ENCODE measurements around the gene RPN2.

The RPN2 gene

DNA sequence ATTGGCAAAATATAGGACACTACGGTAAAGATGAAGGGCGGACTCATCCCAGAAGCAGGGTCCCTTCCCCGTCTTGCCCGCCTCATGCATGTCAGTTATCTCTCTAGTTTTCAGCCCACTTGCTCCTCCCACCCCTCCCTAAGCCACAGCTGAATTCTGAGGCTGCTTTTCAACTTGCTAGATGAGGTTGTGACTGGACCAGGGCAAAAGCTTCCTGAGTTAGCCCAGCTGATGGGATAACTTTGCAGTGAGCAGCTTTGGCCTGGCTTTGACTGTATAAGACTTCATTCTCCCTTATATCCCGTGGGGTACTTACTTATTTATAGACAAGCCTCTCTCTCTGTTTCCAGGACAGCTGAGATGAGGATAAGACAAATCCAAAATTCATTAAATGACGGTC is 59.3 kb downstream of the RPN2 start:
- TF ChIP-seq, protein P1, sequence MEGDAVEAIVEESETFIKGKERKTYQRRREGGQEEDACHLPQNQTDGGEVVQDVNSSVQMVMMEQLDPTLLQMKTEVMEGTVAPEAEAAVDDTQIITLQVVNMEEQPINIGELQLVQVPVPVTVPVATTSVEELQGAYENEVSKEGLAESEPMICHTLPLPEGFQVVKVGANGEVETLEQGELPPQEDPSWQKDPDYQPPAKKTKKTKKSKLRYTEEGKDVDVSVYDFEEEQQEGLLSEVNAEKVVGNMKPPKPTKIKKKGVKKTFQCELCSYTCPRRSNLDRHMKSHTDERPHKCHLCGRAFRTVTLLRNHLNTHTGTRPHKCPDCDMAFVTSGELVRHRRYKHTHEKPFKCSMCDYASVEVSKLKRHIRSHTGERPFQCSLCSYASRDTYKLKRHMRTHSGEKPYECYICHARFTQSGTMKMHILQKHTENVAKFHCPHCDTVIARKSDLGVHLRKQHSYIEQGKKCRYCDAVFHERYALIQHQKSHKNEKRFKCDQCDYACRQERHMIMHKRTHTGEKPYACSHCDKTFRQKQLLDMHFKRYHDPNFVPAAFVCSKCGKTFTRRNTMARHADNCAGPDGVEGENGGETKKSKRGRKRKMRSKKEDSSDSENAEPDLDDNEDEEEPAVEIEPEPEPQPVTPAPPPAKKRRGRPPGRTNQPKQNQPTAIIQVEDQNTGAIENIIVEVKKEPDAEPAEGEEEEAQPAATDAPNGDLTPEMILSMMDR (IDR thresholded peaks at IDR 0.05) = no peak

DNA sequence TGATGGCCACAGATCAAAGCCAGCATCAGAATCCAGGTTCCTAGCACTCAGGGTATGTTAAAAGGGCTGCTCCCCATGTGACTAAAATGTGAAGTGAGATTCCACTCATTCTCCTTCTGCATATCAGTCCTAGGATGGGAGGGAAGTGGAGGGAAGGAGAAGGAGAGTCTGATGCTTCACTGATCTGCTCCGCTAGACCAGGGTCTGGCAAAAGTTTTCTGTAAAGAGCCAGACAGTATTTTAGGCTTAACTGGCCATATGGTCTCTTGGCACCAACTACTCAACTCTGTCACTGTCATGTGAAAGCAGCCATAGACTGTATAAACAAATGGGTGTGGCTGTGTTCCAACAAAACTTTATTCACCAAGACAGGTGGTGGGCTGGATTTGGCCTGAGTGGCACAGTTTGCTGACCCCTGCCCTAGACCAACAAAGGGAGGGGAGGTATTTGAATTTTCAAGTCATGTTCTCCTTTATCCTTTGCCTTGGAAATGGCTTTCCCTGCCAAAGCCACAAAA is 59.9 kb downstream of the RPN2 start:
- TF ChIP-seq, protein P1 (IDR thresholded peaks at IDR 0.05) = no peak

DNA sequence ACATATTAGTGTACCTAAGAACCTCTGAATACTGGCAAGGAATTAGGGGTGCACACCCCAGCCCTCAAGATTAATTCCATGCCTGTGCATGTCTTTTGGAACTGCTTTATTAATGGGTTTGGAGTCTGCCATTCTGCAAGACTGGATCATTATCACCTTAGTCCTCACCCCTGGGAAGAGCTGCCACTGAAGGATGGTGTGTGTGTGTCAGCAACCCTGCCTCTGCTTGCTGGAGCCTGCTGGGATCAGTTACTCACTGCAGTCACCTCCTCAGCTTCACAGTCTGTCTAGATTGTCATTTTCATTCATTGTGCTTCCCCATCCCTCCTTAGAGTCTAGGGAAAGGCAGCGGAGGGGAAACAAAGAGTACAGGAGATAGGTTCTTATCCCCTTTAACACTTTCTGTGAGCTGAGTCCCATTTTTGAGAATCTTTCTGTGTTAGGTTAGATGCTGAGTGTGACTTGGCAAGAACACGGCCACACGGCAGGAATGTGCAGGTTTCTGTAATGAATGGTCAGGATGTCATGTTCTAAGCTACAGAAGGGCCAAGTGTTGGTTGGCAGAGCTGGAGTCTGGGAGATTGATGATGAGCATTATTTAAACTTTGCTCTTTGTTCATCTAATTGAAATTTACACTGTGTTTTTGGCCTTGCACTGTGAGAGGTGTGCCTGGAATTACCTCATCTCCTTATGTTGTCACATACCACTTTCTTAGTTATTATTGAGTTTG is 61.4 kb downstream of the RPN2 start:
- TF ChIP-seq, protein P1 (IDR thresholded peaks at IDR 0.05) = no peak

DNA sequence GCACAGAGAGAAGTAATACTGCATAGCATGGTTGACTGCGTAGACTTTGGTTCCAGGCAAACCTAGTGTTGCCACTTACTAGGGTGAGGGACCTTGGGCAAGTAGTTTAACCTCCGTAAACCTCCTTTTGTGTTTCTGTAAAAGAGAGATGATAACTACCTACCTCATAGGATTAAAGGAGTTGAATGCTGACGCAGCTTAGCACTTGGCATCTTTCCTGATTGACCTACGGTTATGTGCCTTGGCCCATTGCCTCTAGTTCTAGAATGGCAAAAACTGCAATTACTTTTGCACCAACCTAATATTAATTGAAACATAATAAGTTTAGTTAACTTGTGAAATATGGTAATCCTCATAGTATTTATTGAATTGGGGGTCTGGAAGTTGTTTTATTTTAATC is 63.4 kb downstream of the RPN2 start:
- TF ChIP-seq, protein P1 (IDR thresholded peaks at IDR 0.05) = no peak

DNA sequence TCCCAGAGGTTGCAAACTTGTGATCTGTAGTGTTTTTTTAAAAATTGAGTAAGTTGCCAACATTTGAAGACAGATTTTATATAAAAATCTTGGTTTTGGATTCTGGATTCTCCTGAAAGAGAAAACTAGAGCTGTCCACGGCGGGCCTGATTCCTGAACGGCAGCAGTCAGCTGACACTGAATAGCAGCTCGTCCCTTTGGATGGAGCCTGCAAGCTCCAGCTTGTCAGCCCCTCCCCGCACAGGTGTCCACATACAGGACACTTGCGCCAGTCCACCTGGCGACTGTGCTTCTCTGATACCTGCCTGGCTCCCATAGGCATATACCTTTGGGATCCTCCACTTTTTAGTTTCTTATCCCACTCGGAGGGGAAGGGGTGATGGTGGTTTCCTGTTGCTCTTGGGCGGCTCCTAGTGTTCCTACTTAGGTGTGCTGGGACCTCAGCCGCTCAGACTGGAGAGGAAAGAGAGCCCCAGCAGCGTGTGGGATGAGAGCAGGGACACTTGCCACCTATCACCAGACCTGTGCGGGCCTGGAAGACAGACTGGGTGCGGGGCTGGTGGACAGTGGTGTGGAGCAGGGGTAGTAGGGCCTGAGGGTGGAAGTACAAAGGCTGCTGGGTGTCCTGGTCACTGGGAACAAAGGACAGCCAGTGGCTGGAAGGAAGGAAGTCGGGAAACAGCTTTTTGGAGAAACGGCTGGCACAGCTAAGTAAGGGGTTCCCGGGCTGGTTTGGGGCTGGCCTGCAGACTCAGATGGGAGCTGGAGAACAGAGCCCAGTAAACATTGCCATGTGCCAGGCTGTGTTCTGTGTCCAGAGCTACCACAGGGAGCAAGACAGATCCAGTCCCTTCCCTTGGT is 64.2 kb downstream of the RPN2 start:
- TF ChIP-seq, protein P1 (IDR thresholded peaks at IDR 0.05) = peak; percentile 25; the same call in 1 of the 2 replicates

DNA sequence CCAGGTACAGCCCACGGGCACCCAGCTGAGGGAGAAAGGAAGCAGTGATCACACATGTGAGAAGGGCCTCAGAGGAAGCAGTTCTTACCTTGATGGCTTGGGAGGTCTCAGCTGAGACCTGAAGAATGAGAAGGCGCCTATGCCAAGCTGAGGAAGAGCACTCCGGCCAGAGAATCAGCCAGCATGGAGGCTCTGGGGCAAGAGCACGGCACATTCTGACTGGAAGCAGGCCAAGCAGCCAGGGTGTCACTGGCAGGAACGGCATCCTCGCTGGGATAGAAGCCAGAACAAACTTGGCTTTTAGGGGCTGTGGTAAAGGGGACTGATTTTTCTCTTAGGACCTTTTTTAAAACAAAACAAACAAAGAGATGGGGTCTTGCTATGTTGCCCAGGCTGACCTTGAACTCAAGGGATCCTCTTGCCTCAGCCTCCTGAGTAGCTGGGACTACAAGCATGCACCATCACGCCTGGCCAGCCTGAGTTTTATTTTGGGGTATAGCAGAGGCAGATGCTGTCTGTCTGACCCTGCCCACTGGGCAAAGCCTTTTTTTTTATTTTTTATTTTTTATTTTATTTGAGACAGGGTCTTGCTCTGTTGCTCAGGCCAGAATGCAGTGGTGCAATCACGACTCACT is 64.9 kb downstream of the RPN2 start:
- TF ChIP-seq, protein P1 (IDR thresholded peaks at IDR 0.05) = no peak

DNA sequence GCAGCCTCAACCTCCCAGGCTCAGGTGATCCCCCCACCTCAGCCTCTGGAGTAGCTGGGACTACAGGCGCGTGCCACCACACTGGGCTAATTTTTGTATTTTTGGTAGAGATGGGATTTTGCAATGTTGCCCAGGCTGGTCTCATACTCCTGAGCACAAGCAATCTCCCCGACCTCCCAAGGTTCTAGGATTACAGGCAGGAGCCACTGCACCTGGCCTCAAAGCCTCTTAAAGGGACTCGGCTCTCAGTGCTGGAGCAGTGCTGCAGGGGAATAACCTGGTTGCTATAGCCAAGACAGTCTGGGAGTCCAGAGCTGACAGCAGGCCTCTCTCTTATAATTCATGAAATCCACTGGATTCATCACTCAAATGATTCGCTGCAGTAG is 65.4 kb downstream of the RPN2 start:
- TF ChIP-seq, protein P1 (IDR thresholded peaks at IDR 0.05) = no peak
